Panc1 (cell line): Measurements from ENCODE around the gene C5orf63.

Source experiments
- POLR2AphosphoS5 ChIP-seq: IDR thresholded peaks from 2 replicates; pipeline ENCODE4 v1.6.1; 2012; ENCODE audit warnings: mild to moderate bottlenecking, low read depth, low read length, moderate library complexity
- TF ChIP-seq, protein P1 (sequence below): fragments of 450-650 bp; IDR thresholded peaks from 2 replicates; pipeline ENCODE4 v1.5.1; 2017; ENCODE audit warnings: mild to moderate bottlenecking
- TF ChIP-seq, protein P2 (sequence below), 2 experiments: IDR thresholded peaks; 2 replicates each; pipeline ENCODE4 v1.6.1; 2011 to 2012; ENCODE audit warnings: low read depth in 2 of 2, control low read depth in 1 of 2, low read length in 1 of 2, mild to moderate bottlenecking in 1 of 2, moderate library complexity in 1 of 2; ENCODE audit not compliant: insufficient read depth in 1 of 2

DNA sequence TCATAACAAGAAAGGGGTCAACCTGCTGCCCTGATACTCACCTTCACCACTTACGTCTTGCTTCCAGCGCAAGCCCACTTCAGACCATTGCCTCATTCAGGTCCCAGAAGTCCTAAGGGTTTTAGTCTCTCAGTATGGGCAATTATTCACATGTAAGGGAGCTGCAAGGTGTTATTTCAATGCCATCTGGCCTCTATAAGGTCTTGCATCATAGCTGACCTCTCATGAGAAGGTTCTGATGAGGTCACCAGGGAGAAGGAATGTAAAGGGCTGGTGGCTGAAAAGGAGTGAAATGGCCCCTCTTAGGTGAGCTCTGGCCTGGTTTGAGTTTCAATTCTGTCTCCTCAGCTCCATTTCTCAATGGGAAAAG lies 41.5 kb downstream of the C5orf63 start:
- TF ChIP-seq, protein P1, sequence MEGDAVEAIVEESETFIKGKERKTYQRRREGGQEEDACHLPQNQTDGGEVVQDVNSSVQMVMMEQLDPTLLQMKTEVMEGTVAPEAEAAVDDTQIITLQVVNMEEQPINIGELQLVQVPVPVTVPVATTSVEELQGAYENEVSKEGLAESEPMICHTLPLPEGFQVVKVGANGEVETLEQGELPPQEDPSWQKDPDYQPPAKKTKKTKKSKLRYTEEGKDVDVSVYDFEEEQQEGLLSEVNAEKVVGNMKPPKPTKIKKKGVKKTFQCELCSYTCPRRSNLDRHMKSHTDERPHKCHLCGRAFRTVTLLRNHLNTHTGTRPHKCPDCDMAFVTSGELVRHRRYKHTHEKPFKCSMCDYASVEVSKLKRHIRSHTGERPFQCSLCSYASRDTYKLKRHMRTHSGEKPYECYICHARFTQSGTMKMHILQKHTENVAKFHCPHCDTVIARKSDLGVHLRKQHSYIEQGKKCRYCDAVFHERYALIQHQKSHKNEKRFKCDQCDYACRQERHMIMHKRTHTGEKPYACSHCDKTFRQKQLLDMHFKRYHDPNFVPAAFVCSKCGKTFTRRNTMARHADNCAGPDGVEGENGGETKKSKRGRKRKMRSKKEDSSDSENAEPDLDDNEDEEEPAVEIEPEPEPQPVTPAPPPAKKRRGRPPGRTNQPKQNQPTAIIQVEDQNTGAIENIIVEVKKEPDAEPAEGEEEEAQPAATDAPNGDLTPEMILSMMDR = no peak
- no peak for TF ChIP-seq POLR2AphosphoS5
- TF ChIP-seq, protein P2, sequence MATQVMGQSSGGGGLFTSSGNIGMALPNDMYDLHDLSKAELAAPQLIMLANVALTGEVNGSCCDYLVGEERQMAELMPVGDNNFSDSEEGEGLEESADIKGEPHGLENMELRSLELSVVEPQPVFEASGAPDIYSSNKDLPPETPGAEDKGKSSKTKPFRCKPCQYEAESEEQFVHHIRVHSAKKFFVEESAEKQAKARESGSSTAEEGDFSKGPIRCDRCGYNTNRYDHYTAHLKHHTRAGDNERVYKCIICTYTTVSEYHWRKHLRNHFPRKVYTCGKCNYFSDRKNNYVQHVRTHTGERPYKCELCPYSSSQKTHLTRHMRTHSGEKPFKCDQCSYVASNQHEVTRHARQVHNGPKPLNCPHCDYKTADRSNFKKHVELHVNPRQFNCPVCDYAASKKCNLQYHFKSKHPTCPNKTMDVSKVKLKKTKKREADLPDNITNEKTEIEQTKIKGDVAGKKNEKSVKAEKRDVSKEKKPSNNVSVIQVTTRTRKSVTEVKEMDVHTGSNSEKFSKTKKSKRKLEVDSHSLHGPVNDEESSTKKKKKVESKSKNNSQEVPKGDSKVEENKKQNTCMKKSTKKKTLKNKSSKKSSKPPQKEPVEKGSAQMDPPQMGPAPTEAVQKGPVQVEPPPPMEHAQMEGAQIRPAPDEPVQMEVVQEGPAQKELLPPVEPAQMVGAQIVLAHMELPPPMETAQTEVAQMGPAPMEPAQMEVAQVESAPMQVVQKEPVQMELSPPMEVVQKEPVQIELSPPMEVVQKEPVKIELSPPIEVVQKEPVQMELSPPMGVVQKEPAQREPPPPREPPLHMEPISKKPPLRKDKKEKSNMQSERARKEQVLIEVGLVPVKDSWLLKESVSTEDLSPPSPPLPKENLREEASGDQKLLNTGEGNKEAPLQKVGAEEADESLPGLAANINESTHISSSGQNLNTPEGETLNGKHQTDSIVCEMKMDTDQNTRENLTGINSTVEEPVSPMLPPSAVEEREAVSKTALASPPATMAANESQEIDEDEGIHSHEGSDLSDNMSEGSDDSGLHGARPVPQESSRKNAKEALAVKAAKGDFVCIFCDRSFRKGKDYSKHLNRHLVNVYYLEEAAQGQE (IDR thresholded peaks at IDR 0.05; ENCODE audit: insufficient read depth in 1 of 2, low read depth in 2 of 2, low read length in 1 of 2) = no peak
